GM12892 (cell line): Measurements from ENCODE around the gene DCUN1D1.

Source experiments
- POLR2A ChIP-seq: IDR thresholded peaks from 2 replicates; pipeline ENCODE4 v1.6.1; 2011; ENCODE audit warnings: low read depth, low read length, control low read depth
- POLR2AphosphoS5 ChIP-seq: IDR thresholded peaks from 2 replicates; pipeline ENCODE4 v1.6.1; 2011; ENCODE audit warnings: low read depth, low read length, control low read depth
- TAF1 ChIP-seq: IDR thresholded peaks from 2 replicates; pipeline ENCODE4 v1.6.1; 2011; ENCODE audit warnings: low read depth, mild to moderate bottlenecking, control low read depth, low read length, borderline replicate concordance

DNA sequence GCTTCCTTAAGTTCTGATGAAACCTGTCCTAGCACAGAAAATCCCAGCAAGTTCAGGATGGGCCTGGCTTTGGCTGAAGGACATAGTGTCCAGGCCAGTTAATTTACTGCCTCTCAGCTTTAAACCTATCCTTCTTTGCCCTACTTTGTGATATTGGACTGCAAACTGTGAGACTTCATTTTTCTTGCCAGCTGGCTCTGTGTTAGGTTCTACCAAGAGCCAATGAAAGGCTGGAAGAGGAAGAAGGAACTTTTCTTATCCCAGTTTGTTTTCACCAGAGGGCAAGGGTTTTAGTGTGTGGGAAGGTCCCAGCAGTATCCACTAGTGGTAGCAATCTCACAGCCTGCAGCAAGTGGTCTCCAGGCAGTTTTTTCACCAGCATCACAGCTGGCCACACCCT lies 18.2 kb downstream of the DCUN1D1 start:
- TF ChIP-seq POLR2A (no peak), TAF1 (no peak), POLR2AphosphoS5 (no peak)
